ENCODE results near the gene ECM1. TPM values are rescaled to one million over a fixed set of nuclear protein-coding genes. Genes with fewer than 3 reads are reported as not detected.

Gene ECM1
- total RNA-seq, 1 experiment from 2014 or later, result 1.4 TPM

GRCh38 chr1:150529017-150529416 is 21.1 kb downstream of the ECM1 start:
- Mint-ChIP-seq H3K4me1 (peaks cover 7 to 12% of the 10 kb centered on the region in 2 experiments), H3K36me3 (ENCODE audit: insufficient read depth in 1 of 3, low read depth in 3 of 3) (no peaks in the 10 kb centered on the region), H3K4me3 (no peak overlapping the region), H3K27ac (no peak overlapping the region), H3K9me3 (no peaks in the 10 kb centered on the region), H3K27me3 (ENCODE audit: low read depth) (no peaks in the 10 kb centered on the region; the same call in 1 of the 2 replicates)
- no peak overlapping the region for H2BK5ac ChIP-seq (ENCODE audit: insufficient read length, low read length)
- no peak overlapping the region for H3K27ac ChIP-seq (ENCODE audit: insufficient read length, low read depth, low read length)
- H3K79me1 ChIP-seq (ENCODE audit: insufficient read depth, low read depth, low read length, poor library complexity, severe bottlenecking), result no peaks in the 10 kb centered on the region
- H3K9me3 ChIP-seq (ENCODE audit: control insufficient read depth, low read depth, low read length), result no peaks in the 10 kb centered on the region
- no peaks in the 10 kb centered on the region for H3K23me2 ChIP-seq (ENCODE audit: insufficient read length, low read depth, low read length, poor library complexity, severe bottlenecking)
- no peak overlapping the region for H2AFZ ChIP-seq (ENCODE audit: low read length)
- no peak overlapping the region for H4K8ac ChIP-seq (replicated peaks; ENCODE audit: insufficient read length, low read depth, low read length)
- no peaks in the 10 kb centered on the region for H3K27me3 ChIP-seq (ENCODE audit: insufficient read depth, low read length)
- H4K91ac ChIP-seq (ENCODE audit: insufficient read length, low read depth, low read length), result no peak overlapping the region
- DNase-seq, result no peak
- no peak overlapping the region for H2BK20ac ChIP-seq (ENCODE audit: low read depth, low read length, poor library complexity, severe bottlenecking)
- H2BK12ac ChIP-seq (ENCODE audit: insufficient read length, low read depth, low read length), result no peak overlapping the region
- H2AK5ac ChIP-seq (ENCODE audit: insufficient read length, low read length), result no peak overlapping the region
- H3K56ac ChIP-seq (ENCODE audit: insufficient read length, low read depth, low read length), result no peak overlapping the region
- no peak overlapping the region for H3T11ph ChIP-seq (ENCODE audit: low read length)
- H2BK15ac ChIP-seq (ENCODE audit: low read depth, low read length), result no peak overlapping the region
- no CpG with 5 or more reads among the region's 4 CpGs for WGBS (ENCODE audit: extremely low coverage, insufficient read length, low lambda C conversion rate)
- H2BK120ac ChIP-seq (ENCODE audit: low read depth, low read length, poor library complexity, severe bottlenecking), result no peak overlapping the region
- no peaks in the 10 kb centered on the region for H4K20me1 ChIP-seq (ENCODE audit: control insufficient read depth, insufficient read depth, insufficient read length)
- H3K4me2 ChIP-seq (ENCODE audit: insufficient read depth, insufficient read length, low read length), result no peak overlapping the region
- no peak overlapping the region for H3K14ac ChIP-seq (ENCODE audit: insufficient read depth, low read length)
- H3K79me2 ChIP-seq (ENCODE audit: insufficient read depth, low read length), result no peaks in the 10 kb centered on the region
- H3K18ac ChIP-seq (ENCODE audit: insufficient read length, low read depth, low read length), result no peak overlapping the region
- no peak for TF ChIP-seq CTCF (conservative IDR thresholded peaks at IDR 0.05)
- no peak overlapping the region for H3K9ac ChIP-seq (ENCODE audit: extremely low read depth, insufficient read length, low read length)
- H4K5ac ChIP-seq (ENCODE audit: insufficient read length, low read depth, low read length), result no peak overlapping the region
- H3K4me1 ChIP-seq (ENCODE audit: insufficient read depth, low read length), result no peaks in the 10 kb centered on the region
- no peak overlapping the region for H3K23ac ChIP-seq (ENCODE audit: insufficient read length, low read depth, low read length)
- no peak overlapping the region for H3K4ac ChIP-seq (ENCODE audit: low read depth, low read length)

All from H9 (cell line).